Cortex of kidney (tissue), 1 donor: ENCODE measurements around the gene OR51A7.
"Not testable (repeated sequence)": the region's sequence is repeated elsewhere in the genome, so short reads cannot be mapped to it uniquely, and the experiment has no call there.

Experiments
- DNase-seq: peaks from one replicate; lab custom pipeline; 2025; lab: John Stamatoyannopoulos, UW

OR51A7 gene

DNA sequence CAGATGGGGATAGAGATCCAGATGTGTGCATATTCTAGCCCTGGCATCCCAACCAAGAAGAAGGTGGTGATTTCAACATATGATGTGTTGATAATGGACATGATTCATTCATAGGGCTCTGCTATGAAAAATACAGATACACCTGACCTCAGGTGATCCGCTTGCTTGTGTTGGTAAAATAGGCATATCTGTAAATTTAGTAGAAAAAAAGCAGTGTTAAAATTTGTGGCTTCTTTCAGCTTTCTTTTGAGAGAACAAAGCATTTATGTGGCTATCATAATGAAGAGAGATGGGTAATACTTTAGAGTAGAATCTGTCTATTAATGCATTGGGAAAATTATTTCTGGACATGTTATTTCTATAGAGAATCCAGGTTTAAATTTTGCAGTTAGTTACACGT, 52.0 kb downstream of the OR51A7 start, which contains the start of gene OR51A2:
Gene OR51A2 (minus strand): TSS at position 101 of the 400 bp plus-strand sequence. CDS start 0 bp downstream, at position 101.
- DNase-seq, result not testable (repeated sequence)

DNA sequence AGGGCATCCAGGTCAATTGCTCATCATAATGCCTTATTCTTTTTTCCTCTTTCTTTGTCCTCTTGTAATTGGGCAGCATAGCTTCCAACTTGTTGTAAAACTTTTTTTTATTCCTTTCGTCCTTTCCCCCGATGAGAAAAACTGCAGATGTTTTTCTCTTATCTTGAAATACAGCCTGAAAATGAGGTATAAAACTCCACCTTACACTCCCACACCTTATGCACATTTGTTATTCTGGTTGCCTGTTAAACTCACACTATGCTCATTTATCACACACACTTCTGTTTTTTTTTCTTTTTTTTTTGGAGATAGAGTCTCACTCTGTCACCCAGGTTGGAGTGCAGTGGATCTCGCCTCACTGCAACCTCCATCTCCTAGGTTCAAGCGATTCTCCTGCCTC, 53.8 kb downstream of the OR51A7 start:
- DNase-seq, result no peak
